NCI-H526 treated with DMSO at 0.1 percent for 48 hours (cell line): ENCODE results near the gene NBPF1.
"Not testable (repeated sequence)": the region's sequence is repeated elsewhere in the genome, so short reads cannot be mapped to it uniquely, and the experiment has no call there.

ENCODE experiments used
- DNase-seq: peaks from one replicate; lab custom pipeline; 2025; lab: John Stamatoyannopoulos, UW

NBPF1 gene

GRCh38 chr1:16641159-16641975 lies 28.0 kb upstream of the NBPF1 start:
- DNase-seq: not testable (repeated sequence)

GRCh38 chr1:16639091-16640031 lies 26.0 kb upstream of the NBPF1 start:
- not testable (repeated sequence) for DNase-seq

- peak; percentile 36 for DNase-seq
These were observed 24.8 kb upstream of the NBPF1 start for GRCh38 chr1:16637941-16638778.

- not testable (repeated sequence) for DNase-seq
These were observed 23.3 kb upstream of the NBPF1 start for GRCh38 chr1:16636551-16637195.

GRCh38 chr1:16635959-16636358 lies 22.6 kb upstream of the NBPF1 start:
- not testable (repeated sequence) for DNase-seq

GRCh38 chr1:16633540-16634282 lies 20.3 kb upstream of the NBPF1 start:
- not testable (repeated sequence) for DNase-seq

GRCh38 chr1:16632044-16632850 lies 18.9 kb upstream of the NBPF1 start:
- not testable (repeated sequence) for DNase-seq

GRCh38 chr1:16631248-16632043 lies 18.1 kb upstream of the NBPF1 start:
- DNase-seq: no peak

GRCh38 chr1:16630661-16631247 lies 17.4 kb upstream of the NBPF1 start:
- no peak for DNase-seq

- DNase-seq: not testable (repeated sequence)
These were observed 16.7 kb upstream of the NBPF1 start for GRCh38 chr1:16629916-16630530.

- no peak for DNase-seq
These were observed 15.2 kb upstream of the NBPF1 start for GRCh38 chr1:16628361-16629111.

- DNase-seq: not testable (repeated sequence)
These were observed 13.1 kb upstream of the NBPF1 start for GRCh38 chr1:16626409-16626983.

- no peak for DNase-seq
These were observed 12.4 kb upstream of the NBPF1 start for GRCh38 chr1:16625497-16626408.

- not testable (repeated sequence) for DNase-seq
These were observed 10.7 kb upstream of the NBPF1 start for GRCh38 chr1:16623812-16624719.

- DNase-seq: not testable (repeated sequence)
These were observed 10.0 kb upstream of the NBPF1 start for GRCh38 chr1:16623337-16623736.
